Adrenal gland (tissue), 12 donors: ENCODE results near the gene PLA2G2F. TPM values are rescaled to one million over a fixed set of nuclear protein-coding genes. Genes with fewer than 3 reads are reported as not detected.
"Not testable (repeated sequence)": the region's sequence is repeated elsewhere in the genome, so short reads cannot be mapped to it uniquely, and the experiment has no call there.

Experiments
- DNase-seq, 7 donors: peaks; one replicate each; pipeline ENCODE4 v3.0.0-alpha.2; 2019 to 2020
- H3K27ac ChIP-seq, 5 donors: fragments of 200-600 bp; sonication (generic) in 4 of 5; 1 replicate in 3 of 5; 2 replicates in 2 of 5; pipeline versions ENCODE4 v1.5.1 to v1.8.0; 2016 to 2020; ENCODE audit warnings: mild to moderate bottlenecking in 1 of 5
- H3K27me3 ChIP-seq: fragments of 200-600 bp; 2 replicates; pipeline ENCODE4 v1.8.0; 2021
- H3K36me3 ChIP-seq, 2 donors: fragments of 200-600 bp; replicated peaks in 1 of 2; 1 replicate in 1 of 2; 2 replicates in 1 of 2; pipeline versions ENCODE4 v1.5.1 to v1.8.0; 2018 to 2022
- H3K4me1 ChIP-seq, 2 donors: fragments of 200-600 bp; replicated peaks in 1 of 2; 1 replicate in 1 of 2; 2 replicates in 1 of 2; pipeline versions ENCODE4 v1.5.1 to v1.8.0; 2018 to 2021
- H3K4me3 ChIP-seq, 4 donors: fragments of 200-600 bp; sonication (generic) in 3 of 4; one replicate each; pipeline ENCODE4 v1.5.1; 2016 to 2018
- H3K9me3 ChIP-seq, 3 donors: fragments of 200-600 bp; sonication (generic) in 1 of 3; replicated peaks in 1 of 3; 1 replicate in 2 of 3; 2 replicates in 1 of 3; pipeline versions ENCODE4 v1.5.1 to v1.8.0; 2016 to 2021
- POLR2A ChIP-seq, 2 donors: fragments of 450-650 bp; IDR thresholded peaks; one replicate each; pipeline ENCODE4 v1.6.1; 2017; ENCODE audit warnings: antibody characterized with exemption in 2 of 2, mild to moderate bottlenecking in 2 of 2, moderate library complexity in 1 of 2
- WGBS, 4 donors: extraction: QIAGEN DNeasy Blood & Tissue Kit in 2 of 4; methylation state at CpG; one replicate each; pipeline versions ENCODE4 v1.1.5 to v1.1.7; 2013 to 2017; 5-methylcytosine and 5-hydroxymethylcytosine counted together
- intact Hi-C, 2 donors: fragments of 100-400 bp; cut with DNase I; formaldehyde crosslinking; loops; one replicate each; pipeline versions ENCODE4 v1.14.1 to v1.15.0; 2022 to 2023
- polyA plus RNA-seq, 3 donors: library from polyadenylated mRNA; stranded (reverse); fragments of 200-250 nt in 2 of 3; fragments of 350-450 nt in 1 of 3; fragmentation: Illumina TruSeq in 1 of 3; extraction: RNeasy Lipid Tissue Mini Kit (QIAGEN cat#74804) in 1 of 3; gene quantifications; one replicate each; pipeline ENCODE4 v1.2.3, GENCODE V29; 2013 to 2014
- total RNA-seq, 9 donors: library from RNA; depleted of rRNA in 4 of 9; stranded (reverse); fragments of >200 nt in 4 of 9; fragments of 120-200 nt in 1 of 9; fragmentation: NEBNext Ultra II Directional in 1 of 9; extraction: Animal tissue kit (Norgen Biotek cat#: 25700) in 1 of 9; gene quantifications; one replicate each; pipeline versions ENCODE4 v1.1.0 to v1.2.4, GENCODE V29; 2013 to 2023
- TF ChIP-seq, protein P1 (sequence below), 6 experiments: fragments of 450-650 bp in 4 of 6; fragments of 200-600 bp in 2 of 6; sonication (generic) in 1 of 6; IDR thresholded peaks; 1 replicate in 5 of 6; 2 replicates in 1 of 6; pipeline versions ENCODE4 v1.5.1 to v1.8.0; 2016 to 2021; ENCODE audit warnings: antibody characterized with exemption in 6 of 6, mild to moderate bottlenecking in 2 of 6, moderate library complexity in 1 of 6
- donor health status: healthy with polysubstance abuse.
- donor health status: Bipolar disorder and iron deficiency.
- donor health status: DM: yes; HTN: yes; CAD: no.
- donor health status: DM: no; HTN: no; CAD: no.
- donor health status: DM: no; HTN: no; CAD: no.
- donor health status: DM: yes; HTN: yes; CAD: no.

Gene PLA2G2F
- total and polyA plus RNA-seq, 12 donors: 0.08 TPM; not detected in 11

DNA sequence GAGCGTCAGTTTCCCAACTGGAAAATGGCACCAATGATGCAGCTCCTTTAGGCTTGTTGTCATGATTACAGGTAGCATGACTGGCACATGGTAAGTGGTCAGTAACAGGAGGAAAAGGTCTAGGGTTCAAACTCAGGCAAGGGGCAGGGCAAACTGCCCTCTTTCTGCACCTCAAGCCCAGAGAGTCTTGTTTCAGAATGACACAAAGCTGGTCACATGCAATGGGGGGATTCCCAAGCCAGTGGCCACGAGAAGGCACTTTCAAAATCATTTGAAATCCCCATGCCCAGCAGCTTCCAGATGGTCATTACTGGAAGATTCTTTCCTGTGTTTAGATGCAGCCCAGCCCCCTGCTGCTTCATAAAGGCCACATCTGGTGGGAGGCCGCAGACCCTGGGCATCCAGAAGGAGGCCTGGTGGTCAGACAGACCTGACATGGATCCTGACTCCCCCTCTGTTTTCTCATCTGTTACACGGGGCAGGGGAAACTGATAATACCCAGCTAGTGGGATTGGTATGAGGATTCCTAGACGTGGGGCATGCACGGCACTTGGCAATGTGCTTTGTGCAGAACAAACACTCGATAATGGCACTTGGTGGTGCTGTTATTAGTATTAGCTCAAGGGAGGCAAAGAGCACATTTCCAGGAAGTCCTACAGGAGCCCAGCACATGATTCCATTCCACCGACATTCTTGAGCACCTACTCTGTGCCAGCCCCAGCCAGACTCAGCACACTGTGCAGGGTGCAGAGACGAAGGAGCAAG lies 12.9 kb upstream of the PLA2G2F start:
- no peaks in the 10 kb centered on the region for H3K27me3 ChIP-seq
- no peak overlapping the region for H3K4me3 ChIP-seq
- 84 to 89% (median 86%) methylated on average over 7 to 9 of the region's 9 CpGs for WGBS, 4 donors
- intact Hi-C loops: no loop called here
- TF ChIP-seq, protein P1, sequence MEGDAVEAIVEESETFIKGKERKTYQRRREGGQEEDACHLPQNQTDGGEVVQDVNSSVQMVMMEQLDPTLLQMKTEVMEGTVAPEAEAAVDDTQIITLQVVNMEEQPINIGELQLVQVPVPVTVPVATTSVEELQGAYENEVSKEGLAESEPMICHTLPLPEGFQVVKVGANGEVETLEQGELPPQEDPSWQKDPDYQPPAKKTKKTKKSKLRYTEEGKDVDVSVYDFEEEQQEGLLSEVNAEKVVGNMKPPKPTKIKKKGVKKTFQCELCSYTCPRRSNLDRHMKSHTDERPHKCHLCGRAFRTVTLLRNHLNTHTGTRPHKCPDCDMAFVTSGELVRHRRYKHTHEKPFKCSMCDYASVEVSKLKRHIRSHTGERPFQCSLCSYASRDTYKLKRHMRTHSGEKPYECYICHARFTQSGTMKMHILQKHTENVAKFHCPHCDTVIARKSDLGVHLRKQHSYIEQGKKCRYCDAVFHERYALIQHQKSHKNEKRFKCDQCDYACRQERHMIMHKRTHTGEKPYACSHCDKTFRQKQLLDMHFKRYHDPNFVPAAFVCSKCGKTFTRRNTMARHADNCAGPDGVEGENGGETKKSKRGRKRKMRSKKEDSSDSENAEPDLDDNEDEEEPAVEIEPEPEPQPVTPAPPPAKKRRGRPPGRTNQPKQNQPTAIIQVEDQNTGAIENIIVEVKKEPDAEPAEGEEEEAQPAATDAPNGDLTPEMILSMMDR (IDR thresholded peaks at IDR 0.05): no peak
- TF ChIP-seq POLR2A (IDR thresholded peaks at IDR 0.05): no peak
- H3K9me3 ChIP-seq: no peaks in the 10 kb centered on the region
- H3K27ac ChIP-seq: no peak overlapping the region
- peaks cover 0 to 3% of the 10 kb centered on the region in 2 donors for H3K4me1 ChIP-seq
- H3K36me3 ChIP-seq: no peaks in the 10 kb centered on the region
- DNase-seq: no peak

DNA sequence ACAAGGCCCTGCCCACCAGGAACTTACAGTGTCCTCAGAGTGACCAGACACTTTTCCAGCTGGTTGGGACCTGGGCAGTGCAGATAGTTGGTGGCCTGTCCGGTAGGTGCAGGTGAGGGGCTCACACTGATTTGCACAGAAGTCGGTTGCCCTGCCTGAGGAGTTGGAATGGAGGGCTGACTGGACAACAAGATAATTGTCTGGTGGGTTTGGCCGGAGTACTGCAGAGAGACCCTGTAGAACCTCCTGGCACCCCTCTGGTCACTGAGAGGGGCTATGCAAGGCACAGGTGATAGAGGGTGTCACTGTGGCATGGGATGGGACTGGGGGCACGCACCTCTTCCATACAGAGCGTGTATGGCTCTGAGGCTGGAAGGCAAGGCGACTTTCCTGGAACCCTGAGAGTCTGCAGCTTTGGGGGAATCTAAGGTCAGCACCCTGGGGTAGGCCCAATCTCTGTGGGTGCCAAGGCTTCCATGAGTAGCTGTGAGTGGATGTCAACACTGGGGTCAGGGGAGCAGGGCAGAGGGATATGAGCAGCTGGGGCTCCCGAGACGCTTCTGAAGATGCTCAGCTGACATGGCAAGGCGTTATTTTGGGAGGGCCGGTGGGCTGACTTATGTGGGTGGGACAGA lies 12.2 kb upstream of the PLA2G2F start:
- WGBS, 4 donors: 89 to 98% (median 93%) methylated on average over 7 to 10 of the region's 10 CpGs
- H3K4me1 ChIP-seq: peaks cover 0 to 3% of the 10 kb centered on the region in 2 donors
- no peaks in the 10 kb centered on the region for H3K27me3 ChIP-seq
- H3K36me3 ChIP-seq: no peaks in the 10 kb centered on the region
- intact Hi-C loops: no loop called here
- H3K27ac ChIP-seq: no peak overlapping the region
- no peaks in the 10 kb centered on the region for H3K9me3 ChIP-seq
- no peak overlapping the region for H3K4me3 ChIP-seq
- TF ChIP-seq POLR2A (IDR thresholded peaks at IDR 0.05): no peak
- TF ChIP-seq, protein P1 (IDR thresholded peaks at IDR 0.05): no peak
- DNase-seq: no peak

DNA sequence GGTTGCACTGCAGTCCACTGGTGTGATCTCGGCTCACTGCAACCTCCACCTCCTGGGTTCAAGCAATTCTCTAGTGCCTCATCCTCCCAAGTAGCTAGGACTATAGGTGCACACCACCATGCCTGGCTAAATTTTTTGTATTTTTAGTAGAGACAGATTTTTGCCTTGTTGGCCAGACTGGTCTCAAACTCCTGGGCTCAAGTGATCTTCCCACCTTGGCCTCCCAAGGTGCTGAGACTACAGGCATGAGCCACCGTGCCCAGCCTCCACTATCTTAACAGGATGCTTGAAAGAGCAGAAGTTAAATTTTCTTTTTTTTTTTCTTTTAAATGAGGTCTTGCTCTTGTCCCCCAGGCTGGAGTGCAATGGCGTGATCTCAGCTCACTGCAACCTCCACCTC lies 8.6 kb upstream of the PLA2G2F start:
- H3K4me3 ChIP-seq, H3K27ac ChIP-seq, intact Hi-C loops, H3K36me3 ChIP-seq, H3K27me3 ChIP-seq, H3K4me1 ChIP-seq, DNase-seq, H3K9me3 ChIP-seq: not testable (repeated sequence)
- WGBS, 4 donors: 86 to 97% (median 93%) methylated on average over 3 of the region's 3 CpGs

DNA sequence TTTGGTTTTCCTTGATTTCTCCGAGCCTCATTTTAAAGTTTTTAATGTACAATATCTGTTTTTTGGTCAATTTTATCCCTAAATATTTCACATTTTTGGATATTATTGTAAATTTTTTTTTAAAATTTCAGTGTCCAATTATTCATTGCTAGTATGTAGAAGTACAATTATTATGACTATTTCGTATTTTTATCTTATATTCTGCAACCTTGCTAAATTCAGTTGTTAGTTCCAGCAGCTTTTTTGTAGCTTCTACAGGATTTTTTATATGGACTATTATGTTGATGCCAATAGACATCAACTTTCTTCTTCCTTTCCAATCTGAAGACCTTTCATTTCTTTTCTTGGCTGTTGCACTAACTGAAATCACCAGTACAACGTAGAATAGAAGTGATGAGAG lies 4.1 kb upstream of the PLA2G2F start:
- Histone ChIP-seq H3K4me3 (no peak overlapping the region), H3K9me3 (no peaks in the 10 kb centered on the region), H3K4me1 (no peaks in the 10 kb centered on the region), H3K27me3 (no peaks in the 10 kb centered on the region), H3K36me3 (no peaks in the 10 kb centered on the region), H3K27ac (no peak overlapping the region)
- no peak for TF ChIP-seq POLR2A (IDR thresholded peaks at IDR 0.05)
- TF ChIP-seq, protein P1 (IDR thresholded peaks at IDR 0.05): no peak
- DNase-seq: no peak
- intact Hi-C loops: no loop called here
- whole genome bisulfite sequencing, 4 donors: 91 to 97% (median 93%) methylated on average over 3 of the region's 3 CpGs
